Astrocyte of the cerebellum (primary cell): ENCODE data around the gene DNAJC19.

ENCODE experiments used
- DNase-seq: peaks from one replicate; pipeline ENCODE4 v3.0.0-alpha.2; 2011; ENCODE audit warnings: low read depth
- H3K4me3 ChIP-seq: 2 replicates; pipeline ENCODE4 v1.5.1; 2011; ENCODE audit warnings: mild to moderate bottlenecking, low read depth, low read length, moderate library complexity
- CTCF ChIP-seq: IDR thresholded peaks from 2 replicates; pipeline ENCODE4 v1.5.1; 2012; ENCODE audit warnings: low read length, low read depth, moderate library complexity, mild to moderate bottlenecking; ENCODE audit errors: missing control alignments
- in situ Hi-C: cut with HindIII; loops from 2 replicates; pipeline ENCODE4 v1.10.0; 2017; ENCODE audit warnings: low sequenced_read_pairs

Gene DNAJC19

GRCh38 chr3:180983136-180983535 lies 6.4 kb downstream of the DNAJC19 start:
- no peak overlapping the region for H3K4me3 ChIP-seq
- no peak for TF ChIP-seq CTCF
- DNase-seq: no peak
- in situ Hi-C loops: no loop called here

GRCh38 chr3:180981912-180982311 lies 7.6 kb downstream of the DNAJC19 start:
- TF ChIP-seq CTCF: no peak
- DNase-seq: no peak
- no peak overlapping the region for H3K4me3 ChIP-seq
- in situ Hi-C loops: no loop called here

- no peak for TF ChIP-seq CTCF
- no peak for DNase-seq
- H3K4me3 ChIP-seq: no peak overlapping the region
- in situ Hi-C loops: no loop called here
These were observed 8.9 kb downstream of the DNAJC19 start for GRCh38 chr3:180980611-180981010.

- TF ChIP-seq CTCF: no peak
- H3K4me3 ChIP-seq: no peak overlapping the region
- in situ Hi-C loops: no loop called here
These were observed 9.6 kb downstream of the DNAJC19 start for GRCh38 chr3:180979961-180980360.

GRCh38 chr3:180977498-180977897 lies 12.0 kb downstream of the DNAJC19 start:
- no peak for TF ChIP-seq CTCF
- H3K4me3 ChIP-seq: no peak overlapping the region
- in situ Hi-C loops: no loop called here
- no peak for DNase-seq

More at GRCh38 chr3:180979961-180980360, 9.6 kb downstream of the DNAJC19 start:
- DNase-seq: no peak

GRCh38 chr3:180974286-180974685 lies 15.2 kb downstream of the DNAJC19 start:
- no peak for TF ChIP-seq CTCF
- H3K4me3 ChIP-seq: no peak overlapping the region
- in situ Hi-C loops: no loop called here
- no peak for DNase-seq

- no peak for TF ChIP-seq CTCF
- no peak for DNase-seq
- in situ Hi-C loops: no loop called here
- H3K4me3 ChIP-seq: no peak overlapping the region
These were observed 16.0 kb downstream of the DNAJC19 start for GRCh38 chr3:180973543-180973942.
